Adrenal gland (tissue), 5 donors: ENCODE measurements around the gene PACSIN1.

ENCODE experiments used
- POLR2A ChIP-seq, 2 donors: fragments of 450-650 bp; IDR thresholded peaks; one replicate each; pipeline ENCODE4 v1.6.1; 2017; ENCODE audit warnings: antibody characterized with exemption in 2 of 2, mild to moderate bottlenecking in 2 of 2, moderate library complexity in 1 of 2
- TF ChIP-seq, protein P1 (sequence below), 6 experiments: fragments of 450-650 bp in 4 of 6; fragments of 200-600 bp in 2 of 6; sonication (generic) in 1 of 6; IDR thresholded peaks; 1 replicate in 5 of 6; 2 replicates in 1 of 6; pipeline versions ENCODE4 v1.5.1 to v1.8.0; 2016 to 2021; ENCODE audit warnings: antibody characterized with exemption in 6 of 6, mild to moderate bottlenecking in 2 of 6, moderate library complexity in 1 of 6
- donor health status: DM: no; HTN: no; CAD: no.

DNA sequence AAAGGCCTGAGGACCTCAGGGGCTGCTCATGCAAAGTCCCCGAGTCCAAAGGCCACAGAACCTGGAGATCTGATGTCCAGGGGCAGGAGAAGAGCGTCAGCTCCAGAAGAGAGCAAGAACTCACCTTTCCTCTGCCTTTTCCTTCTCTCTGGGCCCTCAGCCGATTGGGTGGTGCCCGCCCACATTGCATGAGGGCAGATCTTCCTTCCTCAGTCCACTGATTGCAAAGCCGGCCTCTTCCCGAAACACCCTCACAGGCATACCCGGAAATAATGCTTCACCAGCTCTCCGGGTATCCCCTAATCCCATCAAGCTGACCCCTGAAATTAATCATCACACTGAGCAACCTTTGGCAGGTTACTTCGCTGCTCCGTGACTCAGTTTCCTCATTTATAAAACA lies 56.9 kb downstream of the PACSIN1 start:
- TF ChIP-seq, protein P1, sequence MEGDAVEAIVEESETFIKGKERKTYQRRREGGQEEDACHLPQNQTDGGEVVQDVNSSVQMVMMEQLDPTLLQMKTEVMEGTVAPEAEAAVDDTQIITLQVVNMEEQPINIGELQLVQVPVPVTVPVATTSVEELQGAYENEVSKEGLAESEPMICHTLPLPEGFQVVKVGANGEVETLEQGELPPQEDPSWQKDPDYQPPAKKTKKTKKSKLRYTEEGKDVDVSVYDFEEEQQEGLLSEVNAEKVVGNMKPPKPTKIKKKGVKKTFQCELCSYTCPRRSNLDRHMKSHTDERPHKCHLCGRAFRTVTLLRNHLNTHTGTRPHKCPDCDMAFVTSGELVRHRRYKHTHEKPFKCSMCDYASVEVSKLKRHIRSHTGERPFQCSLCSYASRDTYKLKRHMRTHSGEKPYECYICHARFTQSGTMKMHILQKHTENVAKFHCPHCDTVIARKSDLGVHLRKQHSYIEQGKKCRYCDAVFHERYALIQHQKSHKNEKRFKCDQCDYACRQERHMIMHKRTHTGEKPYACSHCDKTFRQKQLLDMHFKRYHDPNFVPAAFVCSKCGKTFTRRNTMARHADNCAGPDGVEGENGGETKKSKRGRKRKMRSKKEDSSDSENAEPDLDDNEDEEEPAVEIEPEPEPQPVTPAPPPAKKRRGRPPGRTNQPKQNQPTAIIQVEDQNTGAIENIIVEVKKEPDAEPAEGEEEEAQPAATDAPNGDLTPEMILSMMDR (IDR thresholded peaks at IDR 0.05) = no peak
- TF ChIP-seq POLR2A (IDR thresholded peaks at IDR 0.05) = no peak
